ENCODE results near the gene MGMT. TPM values are rescaled to one million over a fixed set of nuclear protein-coding genes. Genes with fewer than 3 reads are reported as not detected.

The MGMT gene
- polyA plus RNA-seq, 3 donors = 9.5 to 23.5 (median 17.5) TPM

GRCh38 chr10:129815898-129816655 is 349.0 kb downstream of the MGMT start:
- Histone ChIP-seq H3K4me2 (replicated peaks; ENCODE audit: extremely low read depth, low read length, poor library complexity, severe bottlenecking) (no peak overlapping the region), H3K9ac (ENCODE audit: insufficient read depth, low read length, poor library complexity, severe bottlenecking) (no peak overlapping the region)

GRCh38 chr10:129816656-129817045 is 349.6 kb downstream of the MGMT start:
- H3K36me3 ChIP-seq (replicated peaks in 1 of 2; ENCODE audit: control insufficient read depth in 1 of 2, insufficient read depth in 2 of 2, low read length in 2 of 2) = no peaks in the 10 kb centered on the region
- H3K4me3 ChIP-seq (replicated peaks in 1 of 3; ENCODE audit: low read depth in 2 of 3, low read length in 3 of 3) = no peak overlapping the region
- H3K4me2 ChIP-seq (replicated peaks; ENCODE audit: extremely low read depth, low read length, poor library complexity, severe bottlenecking) = no peak overlapping the region
- Mint-ChIP-seq H3K4me1 (no peaks in the 10 kb centered on the region), H3K4me3 (no peak overlapping the region), H3K9me3 (peaks cover 3 to 23% (median 15%) of the 10 kb centered on the region in 7 donors), H3K27me3 (ENCODE audit: low read depth in 3 of 3) (peaks cover 0 to 6% (median 5%) of the 10 kb centered on the region in 3 donors), H3K27ac (no peak overlapping the region), H3K36me3 (no peaks in the 10 kb centered on the region)
- no peak overlapping the region for H2AFZ ChIP-seq (ENCODE audit: insufficient read depth, low read depth, low read length, poor library complexity, severe bottlenecking)
- H3K27me3 ChIP-seq (ENCODE audit: control insufficient read depth in 2 of 2, insufficient read depth in 2 of 2, low read length in 2 of 2) = no peaks in the 10 kb centered on the region
- no peaks in the 10 kb centered on the region for H3K79me2 ChIP-seq (ENCODE audit: insufficient read depth, low read length)
- no peaks in the 10 kb centered on the region for H4K20me1 ChIP-seq (ENCODE audit: insufficient read depth, low read length)
- no peak for TF ChIP-seq CTCF (IDR thresholded peaks at IDR 0.05)
- intact Hi-C loops (cut with micrococcal nuclease) = no loop called here
- peaks cover 0 to 28% of the 10 kb centered on the region in 2 donors for H3K9me3 ChIP-seq (replicated peaks in 1 of 2; ENCODE audit: control insufficient read depth in 1 of 2, insufficient read depth in 1 of 2, low read length in 2 of 2)
- H3K9ac ChIP-seq (ENCODE audit: insufficient read depth, low read length, poor library complexity, severe bottlenecking) = no peak overlapping the region
- no peaks in the 10 kb centered on the region for H3K4me1 ChIP-seq (ENCODE audit: control insufficient read depth in 1 of 2, insufficient read depth in 2 of 2, low read length in 2 of 2)
- no peak overlapping the region for H3K27ac ChIP-seq (ENCODE audit: low read depth in 1 of 2, low read length in 2 of 2)
- WGBS (ENCODE audit: insufficient coverage) = 95% methylated on average over 6 of the region's 8 CpGs
- no peak for DNase-seq

More at GRCh38 chr10:129815898-129816655, 349.0 kb downstream of the MGMT start:
- no peak overlapping the region for H3K4me3 Mint-ChIP-seq
- no peaks in the 10 kb centered on the region for H3K36me3 ChIP-seq (replicated peaks in 1 of 2; ENCODE audit: control insufficient read depth in 1 of 2, insufficient read depth in 2 of 2, low read length in 2 of 2)
- no peaks in the 10 kb centered on the region for H3K4me1 ChIP-seq (ENCODE audit: control insufficient read depth in 1 of 2, insufficient read depth in 2 of 2, low read length in 2 of 2)
- H3K4me1 Mint-ChIP-seq = no peaks in the 10 kb centered on the region
- no peaks in the 10 kb centered on the region for H3K79me2 ChIP-seq (ENCODE audit: insufficient read depth, low read length)
- H3K27me3 Mint-ChIP-seq (ENCODE audit: low read depth in 3 of 3) = peaks cover 0 to 9% (median 5%) of the 10 kb centered on the region in 3 donors
- no peak overlapping the region for H2AFZ ChIP-seq (ENCODE audit: insufficient read depth, low read depth, low read length, poor library complexity, severe bottlenecking)
- peaks cover 3 to 25% (median 15%) of the 10 kb centered on the region in 7 donors for H3K9me3 Mint-ChIP-seq
- no peak overlapping the region for H3K27ac ChIP-seq (ENCODE audit: low read depth in 1 of 2, low read length in 2 of 2)
- H3K27ac Mint-ChIP-seq = no peak overlapping the region
- no peak for DNase-seq
- peaks cover 0 to 28% of the 10 kb centered on the region in 2 donors for H3K9me3 ChIP-seq (replicated peaks in 1 of 2; ENCODE audit: control insufficient read depth in 1 of 2, insufficient read depth in 1 of 2, low read length in 2 of 2)
- H4K20me1 ChIP-seq (ENCODE audit: insufficient read depth, low read length) = no peaks in the 10 kb centered on the region
- no peaks in the 10 kb centered on the region for H3K27me3 ChIP-seq (ENCODE audit: control insufficient read depth in 2 of 2, insufficient read depth in 2 of 2, low read length in 2 of 2)
- no peak for TF ChIP-seq CTCF (IDR thresholded peaks at IDR 0.05)
- H3K36me3 Mint-ChIP-seq = no peaks in the 10 kb centered on the region
- intact Hi-C loops (cut with micrococcal nuclease) = no loop called here
- no peak overlapping the region for H3K4me3 ChIP-seq (replicated peaks in 1 of 3; ENCODE audit: low read depth in 2 of 3, low read length in 3 of 3)
- 85% methylated on average over 15 of the region's 17 CpGs for WGBS (ENCODE audit: insufficient coverage)

Data from CD14-positive monocyte (primary cell).